Neural crest cell (in vitro differentiated cells): ENCODE measurements around the gene DPH7. TPM values are rescaled to one million over a fixed set of nuclear protein-coding genes. Genes with fewer than 3 reads are reported as not detected.
"Not testable (repeated sequence)": the region's sequence is repeated elsewhere in the genome, so short reads cannot be mapped to it uniquely, and the experiment has no call there.

ENCODE experiments used
- DNase-seq: peaks from one replicate; pipeline ENCODE4 v3.0.0; 2021; ENCODE audit warnings: low read depth, mixed read lengths, low spot score
- H3K27ac Mint-ChIP-seq: one replicate; pipeline ENCODE4 v1.8.0; 2021; ENCODE audit warnings: mild to moderate bottlenecking, mixed read lengths; ENCODE audit not compliant: unreplicated experiment
- H3K27me3 Mint-ChIP-seq: 2 replicates; pipeline ENCODE4 v1.8.0; 2021; ENCODE audit warnings: low read depth, mild to moderate bottlenecking, mixed read lengths
- H3K36me3 Mint-ChIP-seq: 2 replicates; pipeline ENCODE4 v1.8.0; 2021; ENCODE audit warnings: low read depth, mild to moderate bottlenecking, mixed read lengths
- H3K4me1 Mint-ChIP-seq: 2 replicates; pipeline ENCODE4 v1.8.0; 2021; ENCODE audit warnings: mixed read lengths
- H3K4me3 Mint-ChIP-seq: one replicate; pipeline ENCODE4 v1.8.0; 2021; ENCODE audit warnings: mild to moderate bottlenecking, mixed read lengths
- H3K9me3 Mint-ChIP-seq: 2 replicates; pipeline ENCODE4 v1.8.0; 2021; ENCODE audit warnings: mixed read lengths
- CTCF ChIP-seq: fragments of 200-600 bp; sonication (generic); conservative IDR thresholded peaks from 2 replicates; pipeline ENCODE4 v1.5.0; 2021; ENCODE audit warnings: antibody characterized with exemption, mild to moderate bottlenecking
- total RNA-seq: library from RNA; stranded (reverse); gene quantifications from 2 replicates; pipeline ENCODE4 v1.2.1, GENCODE V29; 2021

DPH7 gene
- total RNA-seq, 1 donor from 2014 or later, result 63.0 TPM

- peak overlapping the region; percentile 15 for H3K4me3 Mint-ChIP-seq
- H3K9me3 Mint-ChIP-seq, result no peaks in the 10 kb centered on the region
- no peak overlapping the region for H3K27ac Mint-ChIP-seq
- no peak for DNase-seq
- H3K36me3 Mint-ChIP-seq, result peaks cover 16% of the 10 kb centered on the region
- no peak for TF ChIP-seq CTCF
- H3K4me1 Mint-ChIP-seq, result peaks cover 22% of the 10 kb centered on the region
- H3K27me3 Mint-ChIP-seq, result no peaks in the 10 kb centered on the region
These were observed 4.5 kb downstream of the DPH7 start for GRCh38 chr9:137574192-137574591.

DNA sequence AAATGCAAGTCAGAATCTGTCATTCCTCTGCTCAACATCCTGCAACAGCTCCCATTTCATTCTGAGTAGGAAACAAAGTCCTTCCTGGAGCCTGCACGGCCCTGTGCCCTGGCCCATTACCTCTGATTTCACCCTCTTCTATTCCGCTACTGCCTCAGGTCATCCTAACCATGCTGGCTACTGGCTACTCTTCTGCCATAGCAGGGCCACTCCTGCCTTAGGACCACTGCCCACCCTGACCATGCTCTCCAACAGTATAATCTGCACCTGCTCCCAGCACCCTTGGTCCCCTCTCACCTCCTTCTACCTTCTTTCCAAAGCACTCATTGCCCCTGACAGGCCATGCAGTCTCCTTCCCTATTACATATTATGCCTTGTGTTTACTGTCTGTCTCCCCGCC is 8.2 kb downstream of the DPH7 start:
- no peaks in the 10 kb centered on the region for H3K27me3 Mint-ChIP-seq
- DNase-seq, result no peak
- H3K9me3 Mint-ChIP-seq, result no peaks in the 10 kb centered on the region
- peaks cover under 1% of the 10 kb centered on the region for H3K4me1 Mint-ChIP-seq
- no peak overlapping the region for H3K27ac Mint-ChIP-seq
- H3K4me3 Mint-ChIP-seq, result peak overlapping the region; percentile 64
- H3K36me3 Mint-ChIP-seq, result peaks cover 16% of the 10 kb centered on the region
- no peak for TF ChIP-seq CTCF

DNA sequence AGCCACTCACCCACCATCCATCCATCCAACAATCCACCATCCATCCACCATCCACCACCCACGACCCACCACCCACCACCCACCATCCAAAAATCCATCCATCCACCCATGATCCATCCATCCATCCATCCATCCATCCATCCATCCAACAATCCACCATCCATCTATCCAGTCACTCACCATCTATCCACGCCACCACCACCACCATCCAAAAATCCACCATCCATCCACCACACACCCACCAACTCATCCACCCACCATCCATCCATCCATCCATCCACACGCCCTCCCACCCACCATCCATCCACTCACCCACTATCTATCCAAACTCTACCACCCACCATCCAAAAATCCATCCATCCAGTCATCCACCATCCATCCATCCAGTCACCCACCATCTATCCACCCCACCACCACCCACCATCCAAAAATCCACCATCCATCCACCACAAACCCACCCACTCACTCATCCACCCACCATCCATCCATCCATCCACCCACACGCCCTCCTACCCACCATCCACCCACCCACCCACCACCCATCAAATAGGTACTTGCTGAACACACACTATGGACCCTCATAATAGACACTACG is 9.0 kb downstream of the DPH7 start:
- no peaks in the 10 kb centered on the region for H3K4me1 Mint-ChIP-seq
- TF ChIP-seq CTCF, result no peak
- no peaks in the 10 kb centered on the region for H3K9me3 Mint-ChIP-seq
- no peak overlapping the region for H3K4me3 Mint-ChIP-seq
- no peak overlapping the region for H3K27ac Mint-ChIP-seq
- no peaks in the 10 kb centered on the region for H3K27me3 Mint-ChIP-seq
- no peak for DNase-seq
- peaks cover 13% of the 10 kb centered on the region for H3K36me3 Mint-ChIP-seq

- peaks cover 20% of the 10 kb centered on the region for H3K36me3 Mint-ChIP-seq
- not testable (repeated sequence) for H3K27me3 Mint-ChIP-seq
These were observed 10.3 kb downstream of the DPH7 start for GRCh38 chr9:137568445-137568844.

DNA sequence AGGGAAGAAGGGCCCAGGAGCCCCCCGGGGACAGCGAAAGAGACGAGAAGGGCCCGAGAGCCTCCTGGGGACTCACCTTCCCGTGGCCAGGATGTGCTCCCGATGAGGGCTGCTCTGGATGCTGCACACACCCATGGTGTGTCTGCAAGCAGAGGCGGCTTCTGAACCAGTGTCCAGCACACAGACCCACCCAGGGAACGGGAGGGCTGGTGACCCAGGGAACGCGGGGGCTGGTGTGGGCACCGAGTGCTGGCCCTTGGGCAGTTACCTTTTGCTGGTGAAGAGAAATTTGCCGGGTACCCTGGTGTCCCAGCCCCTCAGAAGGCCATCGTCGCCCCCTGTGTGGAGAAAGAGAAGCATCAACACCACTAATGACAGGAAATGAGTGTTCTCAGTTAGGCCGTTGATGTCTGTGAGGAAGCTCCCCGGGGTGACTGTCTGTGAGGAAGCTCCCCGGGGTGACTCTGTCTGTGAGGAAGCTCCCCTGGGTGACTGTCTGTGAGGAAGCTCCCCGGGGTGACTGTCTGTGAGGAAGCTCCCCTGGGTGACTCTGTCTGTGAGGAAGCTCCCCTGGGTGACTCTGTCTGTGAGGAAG is 13.8 kb downstream of the DPH7 start:
- Mint-ChIP-seq H3K4me3 (no peak overlapping the region), H3K4me1 (no peaks in the 10 kb centered on the region), H3K27ac (no peak overlapping the region), H3K9me3 (no peaks in the 10 kb centered on the region), H3K27me3 (no peaks in the 10 kb centered on the region), H3K36me3 (peaks cover 25% of the 10 kb centered on the region)
- DNase-seq, result no peak
- no peak for TF ChIP-seq CTCF

More at GRCh38 chr9:137568445-137568844, 10.3 kb downstream of the DPH7 start:
- H3K4me1 Mint-ChIP-seq, H3K9me3 Mint-ChIP-seq, DNase-seq, H3K27ac Mint-ChIP-seq, H3K4me3 Mint-ChIP-seq: not testable (repeated sequence)

DNA sequence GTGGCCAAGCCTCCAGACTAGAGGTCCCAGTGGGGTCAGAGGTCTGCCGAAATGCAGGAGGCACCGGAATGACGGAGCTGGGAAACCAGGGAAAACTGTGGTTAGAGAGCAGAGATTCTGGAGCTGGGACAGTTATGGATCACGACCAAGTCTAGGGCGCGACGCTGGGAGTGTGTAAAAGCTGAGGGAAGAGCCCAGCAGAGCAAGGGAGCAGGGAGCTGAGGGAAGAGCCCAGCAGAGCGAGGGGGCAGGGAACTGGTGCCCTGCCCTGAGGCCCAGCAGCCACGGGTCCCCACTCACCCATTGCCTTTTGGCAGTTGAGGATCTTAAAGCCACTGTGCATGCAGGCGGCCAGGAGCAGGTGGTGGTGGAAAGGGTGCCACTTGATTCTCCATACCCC is 14.6 kb downstream of the DPH7 start:
- TF ChIP-seq CTCF, result no peak
- H3K27ac Mint-ChIP-seq, result no peak overlapping the region
- H3K9me3 Mint-ChIP-seq, result no peaks in the 10 kb centered on the region
- H3K4me1 Mint-ChIP-seq, result no peaks in the 10 kb centered on the region
- no peak for DNase-seq
- H3K4me3 Mint-ChIP-seq, result no peak overlapping the region
- H3K27me3 Mint-ChIP-seq, result no peaks in the 10 kb centered on the region
- peaks cover 31% of the 10 kb centered on the region for H3K36me3 Mint-ChIP-seq
